Natural killer cell (primary cell): Measurements from ENCODE around the gene C1QTNF9B. TPM values are rescaled to one million over a fixed set of nuclear protein-coding genes. Genes with fewer than 3 reads are reported as not detected.

Experiments used
- ATAC-seq, 3 donors: fragments of 150-1000 bp in 2 of 3; fragments of 200-7000 bp in 1 of 3; cut with Tn5 transposase; 1 replicate in 1 of 3; 2 replicates in 2 of 3; pipeline ENCODE4 v1.10.0; 2021; ENCODE audit warnings: mild to moderate bottlenecking in 2 of 3, moderate library complexity in 2 of 3
- DNase-seq, 2 donors: peaks; one replicate each; pipeline versions ENCODE4 v3.0.0 to v3.0.0-alpha.2; 2013 to 2021; ENCODE audit warnings: mixed read lengths in 1 of 2
- H3K27ac ChIP-seq: one replicate; pipeline ENCODE4 v1.5.1; 2013; ENCODE audit warnings: mild to moderate bottlenecking, low read length
- H3K27me3 ChIP-seq: one replicate; pipeline ENCODE4 v1.6.1; 2013; ENCODE audit warnings: low read length; ENCODE audit not compliant: control insufficient read depth, insufficient read depth
- H3K36me3 ChIP-seq: one replicate; pipeline ENCODE4 v1.6.1; 2013; ENCODE audit warnings: low read length; ENCODE audit not compliant: control insufficient read depth, insufficient read depth
- H3K4me1 ChIP-seq: one replicate; pipeline ENCODE4 v1.6.1; 2013; ENCODE audit warnings: low read length; ENCODE audit not compliant: control insufficient read depth, insufficient read depth
- H3K4me3 ChIP-seq: one replicate; pipeline ENCODE4 v1.5.1; 2013; ENCODE audit warnings: low read length
- H3K9me3 ChIP-seq: one replicate; pipeline ENCODE4 v1.6.1; 2013; ENCODE audit warnings: low read length; ENCODE audit not compliant: control insufficient read depth, insufficient read depth
- H3K27ac Mint-ChIP-seq, 2 donors: one replicate each; pipeline ENCODE4 v1.8.0; 2022; ENCODE audit warnings: mild to moderate bottlenecking in 2 of 2, mixed read lengths in 2 of 2, moderate library complexity in 1 of 2
- H3K27me3 Mint-ChIP-seq, 2 donors: one replicate each; pipeline ENCODE4 v1.8.0; 2022; ENCODE audit warnings: low read depth in 2 of 2, mixed read lengths in 2 of 2
- H3K36me3 Mint-ChIP-seq: one replicate; pipeline ENCODE4 v1.8.0; 2022; ENCODE audit warnings: mixed read lengths
- H3K4me1 Mint-ChIP-seq, 2 donors: one replicate each; pipeline ENCODE4 v1.8.0; 2022; ENCODE audit warnings: mixed read lengths in 2 of 2
- H3K4me3 Mint-ChIP-seq: one replicate; pipeline ENCODE4 v1.8.0; 2022; ENCODE audit warnings: mild to moderate bottlenecking, moderate library complexity, mixed read lengths
- H3K9me3 Mint-ChIP-seq, 2 donors: one replicate each; pipeline ENCODE4 v1.8.0; 2022; ENCODE audit warnings: mixed read lengths in 2 of 2
- WGBS: methylation state at CpG from one replicate; pipeline ENCODE4 v1.1.7; 2013; ENCODE audit warnings: missing lambda C conversion rate; ENCODE audit not compliant: insufficient coverage; 5-methylcytosine and 5-hydroxymethylcytosine counted together
- intact Hi-C: fragments of 100-400 bp; cut with micrococcal nuclease; formaldehyde crosslinking; loops from one replicate; pipeline ENCODE4 v1.14.2; 2022
- total RNA-seq, 4 donors: library from RNA; stranded (reverse); fragments of 120-200 nt in 1 of 4; gene quantifications; one replicate each; pipeline versions ENCODE4 v1.2.3 to v1.2.4, GENCODE V29; 2013 to 2022
- TF ChIP-seq, protein P1 (sequence below): fragments of 200-600 bp; IDR thresholded peaks from one replicate; pipeline ENCODE4 v1.8.0; 2022; ENCODE audit warnings: antibody characterized with exemption

Gene C1QTNF9B
- total RNA-seq, 3 donors from 2014 or later (not counting 1 experiment from before 2014, with no cell fraction given), result not detected

DNA sequence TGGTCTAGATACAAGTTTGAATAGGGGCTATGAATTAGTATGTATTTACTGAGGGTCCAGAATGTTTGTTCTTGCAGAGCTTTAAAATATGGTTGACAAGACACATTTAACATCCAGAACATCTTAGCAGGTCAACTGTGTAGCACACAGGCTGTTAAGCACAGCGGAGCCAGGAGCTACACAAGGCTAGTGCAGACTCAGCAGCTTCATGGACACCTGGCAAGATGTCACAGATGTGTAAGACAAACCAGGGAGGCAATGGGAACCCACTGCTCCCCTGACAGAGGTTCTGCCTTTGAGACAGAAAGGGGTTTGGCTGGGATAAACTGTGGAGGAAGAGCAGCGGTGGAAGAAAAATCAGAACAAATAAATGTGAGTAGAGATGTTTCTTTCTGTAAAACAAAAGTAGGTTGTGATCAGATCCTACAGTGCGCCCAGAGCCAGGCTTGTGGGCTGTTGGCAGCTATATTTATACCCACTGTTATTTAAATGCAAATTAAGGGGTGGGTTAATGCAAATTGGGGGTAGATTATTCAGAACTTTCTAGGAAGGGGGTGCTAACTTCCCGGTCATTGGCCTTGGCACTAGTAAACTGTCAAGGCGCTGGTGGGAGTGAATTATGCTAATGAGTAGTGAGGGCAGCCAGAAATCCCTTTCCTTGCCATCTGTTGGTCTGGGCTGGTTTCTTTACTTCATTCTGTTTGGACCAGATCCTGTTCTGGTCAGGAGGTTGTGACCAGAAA is 41.1 kb downstream of the C1QTNF9B start:
- H3K27ac Mint-ChIP-seq, result no peak overlapping the region
- peaks cover 2% of the 10 kb centered on the region for H3K36me3 ChIP-seq
- whole genome bisulfite sequencing, result 87% methylated on average over 4 of the region's 5 CpGs
- no peaks in the 10 kb centered on the region for H3K9me3 ChIP-seq
- H3K27me3 ChIP-seq, result no peaks in the 10 kb centered on the region
- TF ChIP-seq, protein P1, sequence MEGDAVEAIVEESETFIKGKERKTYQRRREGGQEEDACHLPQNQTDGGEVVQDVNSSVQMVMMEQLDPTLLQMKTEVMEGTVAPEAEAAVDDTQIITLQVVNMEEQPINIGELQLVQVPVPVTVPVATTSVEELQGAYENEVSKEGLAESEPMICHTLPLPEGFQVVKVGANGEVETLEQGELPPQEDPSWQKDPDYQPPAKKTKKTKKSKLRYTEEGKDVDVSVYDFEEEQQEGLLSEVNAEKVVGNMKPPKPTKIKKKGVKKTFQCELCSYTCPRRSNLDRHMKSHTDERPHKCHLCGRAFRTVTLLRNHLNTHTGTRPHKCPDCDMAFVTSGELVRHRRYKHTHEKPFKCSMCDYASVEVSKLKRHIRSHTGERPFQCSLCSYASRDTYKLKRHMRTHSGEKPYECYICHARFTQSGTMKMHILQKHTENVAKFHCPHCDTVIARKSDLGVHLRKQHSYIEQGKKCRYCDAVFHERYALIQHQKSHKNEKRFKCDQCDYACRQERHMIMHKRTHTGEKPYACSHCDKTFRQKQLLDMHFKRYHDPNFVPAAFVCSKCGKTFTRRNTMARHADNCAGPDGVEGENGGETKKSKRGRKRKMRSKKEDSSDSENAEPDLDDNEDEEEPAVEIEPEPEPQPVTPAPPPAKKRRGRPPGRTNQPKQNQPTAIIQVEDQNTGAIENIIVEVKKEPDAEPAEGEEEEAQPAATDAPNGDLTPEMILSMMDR, result no peak
- H3K4me1 ChIP-seq, result no peaks in the 10 kb centered on the region
- DNase-seq (no peak), ATAC-seq (no peak)
- H3K4me1 Mint-ChIP-seq, result peaks cover 0 to 4% of the 10 kb centered on the region in 2 donors
- H3K4me3 ChIP-seq, result no peak overlapping the region
- no peak overlapping the region for H3K4me3 Mint-ChIP-seq
- no peaks in the 10 kb centered on the region for H3K9me3 Mint-ChIP-seq
- intact Hi-C loops, result no loop called here
- no peak overlapping the region for H3K27ac ChIP-seq
- H3K36me3 Mint-ChIP-seq, result no peaks in the 10 kb centered on the region
- no peaks in the 10 kb centered on the region for H3K27me3 Mint-ChIP-seq

DNA sequence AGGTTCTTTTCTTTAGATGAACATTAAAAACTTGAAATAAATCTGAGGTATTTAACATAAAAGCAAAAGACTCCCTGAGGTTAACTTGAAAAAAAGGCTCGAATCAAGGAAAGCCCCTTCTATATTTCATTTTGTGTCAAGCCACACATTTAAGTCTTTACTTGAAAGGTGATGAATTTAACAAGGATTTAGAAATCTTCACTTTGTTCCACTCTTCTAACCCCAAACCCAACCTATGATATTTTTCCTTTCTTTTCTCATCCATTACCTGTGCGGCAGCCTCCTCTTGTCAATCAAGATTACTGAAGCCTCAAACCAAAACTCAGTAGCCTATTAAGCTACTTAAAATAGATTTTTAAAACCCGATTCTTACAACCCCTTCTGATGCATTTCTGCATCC is 41.9 kb downstream of the C1QTNF9B start:
- no peaks in the 10 kb centered on the region for H3K27me3 ChIP-seq
- H3K27ac ChIP-seq, result no peak overlapping the region
- Mint-ChIP-seq H3K27me3 (no peaks in the 10 kb centered on the region), H3K9me3 (no peaks in the 10 kb centered on the region), H3K36me3 (no peaks in the 10 kb centered on the region), H3K27ac (no peak overlapping the region), H3K4me3 (no peak overlapping the region), H3K4me1 (peaks cover 0 to 4% of the 10 kb centered on the region in 2 donors)
- 54% methylated on average over 1 of the region's 3 CpGs for WGBS
- ATAC-seq (no peak), DNase-seq (no peak)
- TF ChIP-seq, protein P1, result no peak
- no peaks in the 10 kb centered on the region for H3K4me1 ChIP-seq
- no peak overlapping the region for H3K4me3 ChIP-seq
- intact Hi-C loops, result no loop called here
- H3K36me3 ChIP-seq, result peaks cover 2% of the 10 kb centered on the region
- no peaks in the 10 kb centered on the region for H3K9me3 ChIP-seq

DNA sequence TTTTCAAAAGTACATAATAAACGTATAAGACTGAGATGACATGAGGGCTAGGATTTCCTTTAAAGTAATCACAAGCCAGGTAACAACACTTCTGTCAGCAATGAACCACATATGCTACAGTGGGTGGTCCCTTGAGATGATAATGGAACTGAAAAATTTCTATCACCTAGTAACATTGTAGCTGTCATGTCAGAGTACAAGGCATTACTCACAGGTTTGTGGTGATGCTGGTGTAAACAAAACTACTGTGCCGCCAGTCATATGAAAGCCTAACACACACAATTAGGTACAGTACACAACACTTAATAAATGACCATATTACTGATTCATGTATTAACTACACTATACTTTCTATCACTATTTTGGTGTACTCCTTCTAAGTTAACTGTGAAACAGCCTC is 45.0 kb downstream of the C1QTNF9B start:
- Mint-ChIP-seq H3K27me3 (no peaks in the 10 kb centered on the region), H3K4me1 (peaks cover 0 to 13% of the 10 kb centered on the region in 2 donors), H3K27ac (no peak overlapping the region), H3K36me3 (no peaks in the 10 kb centered on the region), H3K4me3 (no peak overlapping the region), H3K9me3 (no peaks in the 10 kb centered on the region)
- Histone ChIP-seq H3K4me1 (no peaks in the 10 kb centered on the region), H3K4me3 (no peak overlapping the region), H3K9me3 (no peaks in the 10 kb centered on the region), H3K36me3 (no peaks in the 10 kb centered on the region), H3K27me3 (no peaks in the 10 kb centered on the region), H3K27ac (no peak overlapping the region)
- no peak for DNase-seq
- intact Hi-C loops, result no loop called here
- 100% methylated on average over 1 of the region's 2 CpGs for WGBS
- TF ChIP-seq, protein P1, result no peak
- ATAC-seq, result no peak

DNA sequence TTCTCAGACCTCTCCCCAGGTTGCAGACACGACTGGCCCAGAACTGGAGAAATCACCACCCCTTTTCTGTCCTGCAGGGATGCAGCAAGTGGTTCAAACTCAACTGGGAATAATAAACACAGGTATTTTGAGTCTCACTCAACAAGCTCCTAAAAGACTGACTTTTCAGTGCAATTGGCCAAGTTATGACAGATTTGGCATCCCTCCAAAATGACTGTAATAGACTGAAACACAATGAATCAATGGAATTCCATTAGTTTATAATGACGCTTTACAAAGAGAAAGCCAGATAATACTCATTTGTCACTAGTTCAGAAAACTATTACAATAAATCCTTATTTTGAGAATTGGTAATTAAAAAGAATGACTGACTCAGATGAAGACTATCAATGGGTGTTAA is 46.2 kb downstream of the C1QTNF9B start:
- no peak overlapping the region for H3K27ac Mint-ChIP-seq
- no peak for ATAC-seq
- Histone ChIP-seq H3K4me3 (no peak overlapping the region), H3K36me3 (no peaks in the 10 kb centered on the region), H3K27ac (no peak overlapping the region), H3K27me3 (no peaks in the 10 kb centered on the region), H3K4me1 (no peaks in the 10 kb centered on the region), H3K9me3 (no peaks in the 10 kb centered on the region)
- no peaks in the 10 kb centered on the region for H3K27me3 Mint-ChIP-seq
- H3K36me3 Mint-ChIP-seq, result no peaks in the 10 kb centered on the region
- intact Hi-C loops, result no loop called here
- H3K4me3 Mint-ChIP-seq, result no peak overlapping the region
- H3K9me3 Mint-ChIP-seq, result no peaks in the 10 kb centered on the region
- TF ChIP-seq, protein P1, result no peak
- WGBS, result 100% methylated on average over 1 of the region's 2 CpGs
- peaks cover 0 to 18% of the 10 kb centered on the region in 2 donors for H3K4me1 Mint-ChIP-seq
- no peak for DNase-seq
